ENCODE data around the gene WDR7. TPM values are rescaled to one million over a fixed set of nuclear protein-coding genes. Genes with fewer than 3 reads are reported as not detected.

Gene WDR7
- total RNA-seq, 1 experiment from 2014 or later, result 11.5 TPM

DNA sequence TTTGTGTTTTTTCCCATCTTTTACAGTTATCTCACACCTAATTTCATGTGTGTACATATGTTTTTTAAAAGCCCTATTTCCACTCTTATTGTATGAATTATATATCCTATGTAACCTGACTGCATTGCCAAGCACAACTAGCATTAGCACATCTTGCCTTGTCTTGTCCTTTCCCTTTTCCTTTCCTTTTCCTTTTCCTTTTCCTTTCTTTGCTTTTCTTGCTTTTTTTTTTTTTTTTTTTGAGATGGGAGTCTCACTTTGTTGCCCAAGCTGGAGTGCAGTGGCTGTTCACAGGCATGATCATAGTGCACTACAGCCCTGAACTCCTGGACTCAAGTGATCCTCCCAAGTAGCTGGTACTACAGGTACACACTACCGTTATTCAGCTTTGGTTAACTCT, 323.0 kb downstream of the WDR7 start:
- BruUV-seq (replicated peaks), result no TSS peak
- no peaks in the 10 kb centered on the region for H4K20me1 ChIP-seq (ENCODE audit: insufficient read depth)
- no peaks in the 10 kb centered on the region for H3K9me2 ChIP-seq (ENCODE audit: insufficient read depth)
- ChIA-PET RAD21 (ENCODE audit: low non-redundant PET in 1 of 2, low total read pairs in 2 of 2, uncharacterized antibody in 2 of 2, unreplicated experiment in 2 of 2) (no interaction called here), CTCF (no interaction called here), POLR2A (no interaction called here)
- H3K79me2 ChIP-seq (ENCODE audit: insufficient read depth, low read length), result no peaks in the 10 kb centered on the region
- H3K4me1 ChIP-seq (ENCODE audit: control insufficient read depth in 1 of 2, insufficient read depth in 2 of 2, low read length in 2 of 2), result no peaks in the 10 kb centered on the region
- H3K9me3 ChIP-seq (ENCODE audit: control insufficient read depth in 1 of 2, insufficient read depth in 1 of 2, low read depth in 1 of 2, low read length in 2 of 2), result no peaks in the 10 kb centered on the region
- no peaks in the 10 kb centered on the region for H3K36me3 ChIP-seq (ENCODE audit: control insufficient read depth in 1 of 2, insufficient read depth in 2 of 2, low read length in 2 of 2)
- no peak overlapping the region for H2AFZ ChIP-seq (ENCODE audit: low read depth, low read length, poor library complexity, severe bottlenecking)
- no peak overlapping the region for H3K9ac ChIP-seq (ENCODE audit: low read length)
- intact Hi-C loops (cut with micrococcal nuclease), result no loop called here
- no peaks in the 10 kb centered on the region for H3K27me3 ChIP-seq (ENCODE audit: insufficient read depth, low read length)
- no peak for ATAC-seq
- no peak overlapping the region for H3K4me3 ChIP-seq (replicated peaks in 1 of 2; ENCODE audit: low read depth in 1 of 2, low read length in 2 of 2)
- H3K4me2 ChIP-seq (ENCODE audit: low read length), result no peak overlapping the region
- no peak for DNase-seq (ENCODE audit: low read depth, low spot score)
- no peak overlapping the region for H3K27ac ChIP-seq (ENCODE audit: low read depth, low read length)
- TF ChIP-seq SP1 (IDR thresholded peaks at IDR 0.05; ENCODE audit: low read depth), result no peak
- TF ChIP-seq, protein P1, sequence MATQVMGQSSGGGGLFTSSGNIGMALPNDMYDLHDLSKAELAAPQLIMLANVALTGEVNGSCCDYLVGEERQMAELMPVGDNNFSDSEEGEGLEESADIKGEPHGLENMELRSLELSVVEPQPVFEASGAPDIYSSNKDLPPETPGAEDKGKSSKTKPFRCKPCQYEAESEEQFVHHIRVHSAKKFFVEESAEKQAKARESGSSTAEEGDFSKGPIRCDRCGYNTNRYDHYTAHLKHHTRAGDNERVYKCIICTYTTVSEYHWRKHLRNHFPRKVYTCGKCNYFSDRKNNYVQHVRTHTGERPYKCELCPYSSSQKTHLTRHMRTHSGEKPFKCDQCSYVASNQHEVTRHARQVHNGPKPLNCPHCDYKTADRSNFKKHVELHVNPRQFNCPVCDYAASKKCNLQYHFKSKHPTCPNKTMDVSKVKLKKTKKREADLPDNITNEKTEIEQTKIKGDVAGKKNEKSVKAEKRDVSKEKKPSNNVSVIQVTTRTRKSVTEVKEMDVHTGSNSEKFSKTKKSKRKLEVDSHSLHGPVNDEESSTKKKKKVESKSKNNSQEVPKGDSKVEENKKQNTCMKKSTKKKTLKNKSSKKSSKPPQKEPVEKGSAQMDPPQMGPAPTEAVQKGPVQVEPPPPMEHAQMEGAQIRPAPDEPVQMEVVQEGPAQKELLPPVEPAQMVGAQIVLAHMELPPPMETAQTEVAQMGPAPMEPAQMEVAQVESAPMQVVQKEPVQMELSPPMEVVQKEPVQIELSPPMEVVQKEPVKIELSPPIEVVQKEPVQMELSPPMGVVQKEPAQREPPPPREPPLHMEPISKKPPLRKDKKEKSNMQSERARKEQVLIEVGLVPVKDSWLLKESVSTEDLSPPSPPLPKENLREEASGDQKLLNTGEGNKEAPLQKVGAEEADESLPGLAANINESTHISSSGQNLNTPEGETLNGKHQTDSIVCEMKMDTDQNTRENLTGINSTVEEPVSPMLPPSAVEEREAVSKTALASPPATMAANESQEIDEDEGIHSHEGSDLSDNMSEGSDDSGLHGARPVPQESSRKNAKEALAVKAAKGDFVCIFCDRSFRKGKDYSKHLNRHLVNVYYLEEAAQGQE (IDR thresholded peaks at IDR 0.05; ENCODE audit: low read depth), result no peak
- TF ChIP-seq CBX3 (IDR thresholded peaks at IDR 0.05; ENCODE audit: low read depth), result no peak
- TF ChIP-seq, protein P2, sequence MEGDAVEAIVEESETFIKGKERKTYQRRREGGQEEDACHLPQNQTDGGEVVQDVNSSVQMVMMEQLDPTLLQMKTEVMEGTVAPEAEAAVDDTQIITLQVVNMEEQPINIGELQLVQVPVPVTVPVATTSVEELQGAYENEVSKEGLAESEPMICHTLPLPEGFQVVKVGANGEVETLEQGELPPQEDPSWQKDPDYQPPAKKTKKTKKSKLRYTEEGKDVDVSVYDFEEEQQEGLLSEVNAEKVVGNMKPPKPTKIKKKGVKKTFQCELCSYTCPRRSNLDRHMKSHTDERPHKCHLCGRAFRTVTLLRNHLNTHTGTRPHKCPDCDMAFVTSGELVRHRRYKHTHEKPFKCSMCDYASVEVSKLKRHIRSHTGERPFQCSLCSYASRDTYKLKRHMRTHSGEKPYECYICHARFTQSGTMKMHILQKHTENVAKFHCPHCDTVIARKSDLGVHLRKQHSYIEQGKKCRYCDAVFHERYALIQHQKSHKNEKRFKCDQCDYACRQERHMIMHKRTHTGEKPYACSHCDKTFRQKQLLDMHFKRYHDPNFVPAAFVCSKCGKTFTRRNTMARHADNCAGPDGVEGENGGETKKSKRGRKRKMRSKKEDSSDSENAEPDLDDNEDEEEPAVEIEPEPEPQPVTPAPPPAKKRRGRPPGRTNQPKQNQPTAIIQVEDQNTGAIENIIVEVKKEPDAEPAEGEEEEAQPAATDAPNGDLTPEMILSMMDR (IDR thresholded peaks at IDR 0.05 in 2 of 3, conservative IDR thresholded peaks at IDR 0.05 in 1 of 3; ENCODE audit: borderline replicate concordance in 1 of 3, insufficient read depth in 1 of 3, low read depth in 2 of 3, low read length in 2 of 3), result no peak
- no peak for TF ChIP-seq ELF1 (IDR thresholded peaks at IDR 0.05; ENCODE audit: borderline replicate concordance, low read depth)
- TF ChIP-seq, protein P3, sequence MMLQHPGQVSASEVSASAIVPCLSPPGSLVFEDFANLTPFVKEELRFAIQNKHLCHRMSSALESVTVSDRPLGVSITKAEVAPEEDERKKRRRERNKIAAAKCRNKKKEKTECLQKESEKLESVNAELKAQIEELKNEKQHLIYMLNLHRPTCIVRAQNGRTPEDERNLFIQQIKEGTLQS (IDR thresholded peaks at IDR 0.05), result no peak
- TF ChIP-seq RAD21 (IDR thresholded peaks at IDR 0.05; ENCODE audit: low read depth), result no peak
- no peak for TF ChIP-seq EZH2 (IDR thresholded peaks at IDR 0.05)
- no peak for TF ChIP-seq FOSL1 (IDR thresholded peaks at IDR 0.05; ENCODE audit: low read depth)
- TF ChIP-seq, protein P4, sequence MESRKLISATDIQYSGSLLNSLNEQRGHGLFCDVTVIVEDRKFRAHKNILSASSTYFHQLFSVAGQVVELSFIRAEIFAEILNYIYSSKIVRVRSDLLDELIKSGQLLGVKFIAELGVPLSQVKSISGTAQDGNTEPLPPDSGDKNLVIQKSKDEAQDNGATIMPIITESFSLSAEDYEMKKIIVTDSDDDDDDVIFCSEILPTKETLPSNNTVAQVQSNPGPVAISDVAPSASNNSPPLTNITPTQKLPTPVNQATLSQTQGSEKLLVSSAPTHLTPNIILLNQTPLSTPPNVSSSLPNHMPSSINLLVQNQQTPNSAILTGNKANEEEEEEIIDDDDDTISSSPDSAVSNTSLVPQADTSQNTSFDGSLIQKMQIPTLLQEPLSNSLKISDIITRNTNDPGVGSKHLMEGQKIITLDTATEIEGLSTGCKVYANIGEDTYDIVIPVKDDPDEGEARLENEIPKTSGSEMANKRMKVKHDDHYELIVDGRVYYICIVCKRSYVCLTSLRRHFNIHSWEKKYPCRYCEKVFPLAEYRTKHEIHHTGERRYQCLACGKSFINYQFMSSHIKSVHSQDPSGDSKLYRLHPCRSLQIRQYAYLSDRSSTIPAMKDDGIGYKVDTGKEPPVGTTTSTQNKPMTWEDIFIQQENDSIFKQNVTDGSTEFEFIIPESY (IDR thresholded peaks at IDR 0.05; ENCODE audit: extremely low read depth, insufficient replicate concordance, low read length), result no peak
- no peak for TF ChIP-seq ZNF274 (IDR thresholded peaks at IDR 0.05; ENCODE audit: low read depth, low read length)
- no peak for TF ChIP-seq ZFX (IDR thresholded peaks at IDR 0.05)
- no peak for TF ChIP-seq EZH2phosphoT487 (IDR thresholded peaks at IDR 0.05; ENCODE audit: borderline replicate concordance)
- TF ChIP-seq POLR2A (IDR thresholded peaks at IDR 0.05; ENCODE audit: borderline replicate concordance, extremely low read depth, insufficient read depth, insufficient read length), result no peak
- no peak for TF ChIP-seq YY1 (IDR thresholded peaks at IDR 0.05; ENCODE audit: extremely low read depth, insufficient replicate concordance, low read depth, low read length)
